Nucleus accumbens (tissue), 56 donors: Measurements from ENCODE around the gene STON1.
A peak's percentile ranks its signal among the peaks of the same experiment; 100 is the strongest.
"Not testable (repeated sequence)": the region's sequence is repeated elsewhere in the genome, so short reads cannot be mapped to it uniquely, and the experiment has no call there.

Source experiments
- DNase-seq, 56 donors: peaks; one replicate each; lab custom pipeline; 2025; lab: John Stamatoyannopoulos, UW

Gene STON1

GRCh38 chr2:48525269-48525943 is 4.5 kb upstream of the STON1 start:
- DNase-seq: no peak

DNA sequence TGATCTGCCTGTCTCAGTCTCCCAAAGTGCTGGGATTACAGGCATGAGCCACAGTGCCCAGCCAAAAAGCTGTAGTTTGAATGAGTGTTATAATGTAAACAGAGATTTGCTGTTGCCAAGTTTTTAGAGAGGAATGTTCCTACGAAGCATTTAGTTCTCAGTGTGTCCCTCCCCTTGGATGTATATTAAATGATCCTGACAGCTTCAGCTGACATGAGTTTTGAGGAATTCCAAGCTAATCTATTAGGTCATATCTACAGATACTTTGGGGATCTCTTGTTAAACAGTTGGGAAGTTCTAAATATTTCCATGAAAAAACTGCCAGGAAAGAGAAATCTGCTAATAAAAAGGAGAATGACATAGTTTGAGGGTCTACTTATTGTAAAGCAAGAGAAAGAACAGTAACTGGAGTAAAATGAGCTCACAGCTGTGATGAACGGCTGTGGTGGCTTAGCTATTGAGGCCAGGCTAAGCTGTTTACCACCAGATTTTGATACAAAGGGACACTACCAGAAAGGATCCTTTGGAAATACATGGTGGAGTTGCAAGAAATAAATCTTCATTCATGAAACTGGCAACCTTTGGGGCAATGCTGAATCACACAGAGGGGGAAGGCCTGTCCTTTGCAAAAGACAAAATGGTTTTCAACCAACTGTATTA is 2.6 kb upstream of the STON1 start:
- no peak for DNase-seq

GRCh38 chr2:48528431-48528830 is 1.5 kb upstream of the STON1 start:
- DNase-seq: no peak

DNA sequence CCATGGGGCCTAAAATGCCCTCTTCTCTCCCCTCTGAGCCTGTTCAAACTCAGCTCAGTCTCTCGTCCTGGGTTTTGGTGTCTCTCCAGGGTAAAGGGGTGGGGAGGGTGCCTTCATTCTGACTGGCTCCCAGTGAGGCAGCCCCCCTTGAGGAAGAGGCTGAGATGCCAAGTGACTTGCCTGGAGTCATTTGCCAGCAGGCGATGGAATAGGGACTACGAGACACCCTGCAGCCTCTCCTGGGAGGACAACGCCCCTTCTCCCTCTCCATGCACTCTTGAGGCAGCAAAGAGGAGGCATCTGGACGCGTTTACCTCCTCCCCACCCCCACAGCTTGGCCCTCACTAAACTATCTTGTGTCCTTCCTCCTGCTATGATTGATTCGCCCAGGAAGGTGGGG is 760 bp upstream of the STON1 start:
- DNase-seq: no peak

DNA sequence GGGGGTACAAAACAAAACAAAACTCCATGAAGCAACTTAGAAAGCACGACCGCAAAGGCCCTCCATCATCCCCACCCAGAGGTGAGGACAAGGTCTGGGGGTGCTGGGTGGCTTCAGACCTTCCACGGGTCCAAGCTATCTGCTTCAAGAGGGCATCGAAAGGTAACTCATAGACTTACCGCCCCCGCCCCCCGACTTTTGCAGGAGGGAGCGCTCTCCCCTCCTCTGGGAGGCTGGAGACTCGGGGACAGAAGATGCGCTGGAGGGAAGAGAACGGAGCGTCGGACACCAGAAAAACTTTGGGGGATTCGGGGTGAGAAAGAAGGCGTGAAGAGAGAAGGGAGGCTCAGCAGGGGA is 300 bp upstream of the STON1 start:
- no peak for DNase-seq

- peak in 12 of 56 donors; percentile 4 to 25 (median 11) for DNase-seq
These were observed 1.2 kb downstream of the STON1 start for GRCh38 chr2:48531141-48531648.

DNA sequence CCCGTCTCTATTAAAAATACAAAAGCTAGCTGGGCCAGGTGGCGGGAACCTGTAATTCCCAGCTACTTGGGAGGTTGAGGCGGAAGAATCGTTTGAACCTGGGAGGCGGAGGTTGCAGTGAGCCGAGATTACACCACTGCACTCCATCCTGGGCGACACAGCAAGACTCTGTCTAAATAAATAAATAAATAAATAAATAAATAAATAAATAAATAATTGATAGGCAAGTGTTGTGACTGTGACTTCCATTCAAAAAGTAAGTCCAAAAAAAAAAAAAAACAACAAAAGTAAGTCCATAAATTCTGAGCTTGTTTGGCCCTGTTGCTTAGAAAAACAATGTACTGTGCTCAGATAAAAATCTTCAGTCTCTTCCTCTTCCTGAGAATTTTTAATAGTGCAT is 2.2 kb downstream of the STON1 start:
- DNase-seq: no peak

DNA sequence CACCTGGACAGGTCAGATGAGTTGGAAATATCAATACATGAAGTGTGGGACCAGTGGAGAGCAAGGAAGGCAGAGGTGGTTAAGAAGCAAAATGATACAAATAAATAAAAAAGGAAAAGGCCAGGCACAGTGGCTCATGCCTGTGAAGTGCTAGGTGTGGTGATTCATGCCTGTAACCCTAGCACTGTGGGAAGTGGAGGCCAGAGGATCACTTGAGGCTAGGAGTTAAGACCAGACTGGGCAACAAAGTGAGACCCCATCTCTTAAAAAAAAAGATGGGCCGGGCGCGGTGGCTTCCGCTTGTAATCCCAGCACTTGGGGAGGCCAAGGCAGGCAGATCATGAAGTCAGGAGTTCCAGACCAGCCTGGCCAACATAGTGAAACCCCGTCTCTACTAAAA is 2.9 kb downstream of the STON1 start:
- DNase-seq: no peak

DNA sequence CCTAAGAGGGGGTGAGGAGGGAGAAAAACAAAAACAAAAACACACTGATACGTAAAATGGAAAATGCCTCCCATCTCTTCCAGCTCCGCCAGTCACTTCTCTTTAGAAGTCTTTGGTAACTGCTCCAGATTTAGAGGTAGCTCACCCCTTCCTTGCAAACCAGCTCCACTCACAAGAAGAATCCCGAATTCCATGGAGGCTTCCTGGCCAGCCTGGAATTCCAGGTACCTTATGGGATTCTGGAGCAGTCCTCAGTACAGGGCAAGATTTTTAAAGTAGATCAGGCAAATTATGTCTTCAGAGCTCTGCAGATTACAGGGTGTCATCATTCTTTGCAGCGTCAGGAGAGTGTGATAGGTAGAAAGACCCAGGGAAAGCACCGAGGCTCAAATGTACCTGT is 4.8 kb downstream of the STON1 start:
- DNase-seq: no peak

- DNase-seq: no peak
These were observed 10.4 kb downstream of the STON1 start for GRCh38 chr2:48540237-48540935.

- no peak for DNase-seq
These were observed 11.9 kb downstream of the STON1 start for GRCh38 chr2:48541666-48542389.

DNA sequence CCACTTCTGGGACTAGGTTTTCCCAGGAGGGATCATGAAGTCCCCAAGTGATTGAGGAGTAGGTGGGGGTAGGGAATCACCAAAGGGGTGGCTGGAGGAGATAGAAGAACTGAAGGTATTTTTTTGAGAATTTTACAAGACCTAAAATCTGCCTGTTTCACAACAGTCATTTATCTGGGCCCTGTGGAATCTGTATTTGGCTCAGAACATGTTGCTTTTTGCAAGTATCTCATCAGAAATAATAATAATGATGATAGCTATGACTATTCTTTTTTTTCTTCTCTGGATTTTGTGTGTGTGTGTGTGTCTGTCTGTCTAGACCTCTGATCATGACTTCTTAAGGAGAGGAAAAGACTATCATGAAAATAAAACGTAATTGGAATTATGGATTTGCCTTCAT is 13.9 kb downstream of the STON1 start:
- no peak for DNase-seq

DNA sequence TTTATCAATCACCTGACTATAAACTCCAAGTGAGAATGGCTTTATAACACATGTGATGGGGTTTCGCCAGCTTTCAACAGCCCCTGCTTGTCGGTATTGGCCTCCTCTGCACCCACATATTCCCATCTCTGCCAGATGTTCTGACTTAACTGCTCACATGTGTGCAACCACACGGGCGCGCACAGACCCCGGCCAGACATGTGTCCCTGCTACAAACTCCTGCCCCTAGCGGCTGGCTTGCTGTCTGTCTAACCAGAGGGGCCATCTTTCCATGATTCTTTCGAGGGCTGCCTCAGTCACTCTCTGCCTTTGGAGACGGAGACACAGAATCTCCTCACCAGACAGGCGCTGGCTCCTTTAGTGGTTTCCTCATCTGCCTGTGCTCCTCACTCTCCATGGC is 15.3 kb downstream of the STON1 start:
- DNase-seq: no peak

DNA sequence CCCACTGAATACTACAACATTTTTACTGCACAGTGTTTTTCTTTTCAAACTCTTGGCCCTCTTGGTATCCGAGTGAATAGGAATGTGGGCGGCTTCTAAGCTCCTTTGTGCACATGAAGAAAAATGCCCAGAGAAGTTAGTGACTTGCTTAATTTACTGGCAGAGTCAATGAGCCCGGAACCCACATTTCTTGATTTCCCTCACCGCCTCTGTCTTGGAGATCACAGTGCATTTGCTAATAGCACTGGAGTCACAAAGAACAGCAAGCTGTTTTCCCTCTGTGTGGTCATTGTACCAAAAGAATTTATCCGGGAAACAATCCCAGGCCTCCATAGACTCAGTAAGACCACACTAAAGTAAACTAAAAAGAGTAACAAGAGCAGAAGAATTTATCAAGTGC is 18.9 kb downstream of the STON1 start:
- DNase-seq: peak in 8 of 56 donors; percentile 2 to 45 (median 20)

DNA sequence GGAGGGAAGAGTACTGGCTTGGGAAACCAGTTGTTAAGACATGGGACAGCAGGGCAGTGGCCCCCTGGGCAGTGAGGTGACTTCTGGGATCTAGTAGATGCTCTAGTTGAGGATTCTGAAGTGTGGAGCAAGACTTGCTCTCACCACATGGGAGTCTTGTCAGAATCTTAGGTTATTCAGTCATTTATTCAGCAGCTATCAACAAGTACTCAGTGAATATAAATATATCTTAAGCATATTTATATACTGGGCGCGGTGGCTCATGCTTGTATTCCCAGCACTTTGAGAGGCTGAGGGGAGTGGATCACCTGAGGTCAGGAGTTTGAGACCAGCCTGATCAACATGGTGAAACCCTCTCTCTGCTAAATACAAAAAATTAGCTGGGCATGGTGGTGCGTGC is 20.0 kb downstream of the STON1 start:
- no peak for DNase-seq

- DNase-seq: no peak
These were observed 21.6 kb downstream of the STON1 start for GRCh38 chr2:48551548-48551947.

- not testable (repeated sequence) for DNase-seq
These were observed 25.1 kb downstream of the STON1 start for GRCh38 chr2:48555071-48555470.

DNA sequence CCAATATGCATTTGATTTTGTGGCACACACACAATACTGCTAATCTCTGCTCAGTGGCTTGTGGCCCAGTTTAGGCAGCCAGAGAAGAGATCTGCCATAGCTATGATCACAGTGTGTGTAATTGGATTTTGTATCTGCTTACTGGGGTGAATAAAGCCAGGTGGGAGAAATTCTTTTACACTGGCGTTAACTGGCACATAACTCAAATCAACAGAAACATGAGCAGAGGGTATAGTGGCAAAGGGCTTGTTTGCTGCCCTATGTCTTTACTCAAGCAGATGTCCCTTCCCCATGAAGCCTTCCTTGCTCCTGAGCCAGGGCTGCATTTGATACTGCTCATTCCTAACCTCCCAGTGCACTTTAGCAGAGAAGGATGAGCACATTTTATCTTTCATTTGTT is 28.5 kb downstream of the STON1 start:
- DNase-seq: no peak

GRCh38 chr2:48560546-48561209 is 30.7 kb downstream of the STON1 start:
- peak in 48 of 56 donors; percentile 4 to 74 (median 36) for DNase-seq

DNA sequence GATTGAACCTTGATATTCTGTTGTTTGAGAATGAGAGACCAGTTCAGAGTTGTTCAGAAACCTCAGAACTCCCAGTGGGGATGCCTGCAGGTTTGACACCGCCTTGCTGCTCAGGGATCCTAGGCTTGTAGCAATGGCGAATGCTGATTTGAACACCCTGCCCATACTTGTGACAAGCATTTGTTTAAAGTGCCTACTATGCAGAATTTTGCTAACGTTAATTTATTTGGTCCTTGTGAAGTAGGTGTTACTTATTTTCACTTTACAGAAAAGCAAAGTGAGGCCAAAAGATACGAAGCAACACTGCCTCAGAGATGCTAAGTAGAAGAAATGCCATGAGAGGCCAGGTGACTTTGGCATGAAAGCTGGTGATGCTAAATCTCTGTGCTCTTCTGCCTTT is 32.3 kb downstream of the STON1 start:
- no peak for DNase-seq
